H9 (cell line): ENCODE data around the gene LKAAEAR1. TPM values are rescaled to one million over a fixed set of nuclear protein-coding genes. Genes with fewer than 3 reads are reported as not detected.

Experiments used
- DNase-seq: peaks from one replicate; pipeline ENCODE4 v3.0.0-alpha.2; 2017
- H2AFZ ChIP-seq: one replicate; pipeline ENCODE4 v1.6.1; 2013; ENCODE audit warnings: mild to moderate bottlenecking, low read length, control low read depth, moderate library complexity
- H2AK5ac ChIP-seq: 2 replicates; pipeline ENCODE4 v1.6.1; 2013; ENCODE audit warnings: low read length, control low read depth, mixed read lengths; ENCODE audit not compliant: insufficient read length
- H2BK120ac ChIP-seq: one replicate; pipeline ENCODE4 v1.6.1; 2013; ENCODE audit warnings: low read depth, mild to moderate bottlenecking, low read length, control low read depth, inconsistent platforms; ENCODE audit not compliant: poor library complexity, severe bottlenecking
- H2BK12ac ChIP-seq: 2 replicates; pipeline ENCODE4 v1.6.1; 2013; ENCODE audit warnings: low read length, control low read depth, mixed read lengths, low read depth; ENCODE audit not compliant: insufficient read length
- H2BK15ac ChIP-seq: 2 replicates; pipeline ENCODE4 v1.6.1; 2013; ENCODE audit warnings: low read depth, low read length, control low read depth
- H2BK20ac ChIP-seq: one replicate; pipeline ENCODE4 v1.6.1; 2013; ENCODE audit warnings: low read depth, mild to moderate bottlenecking, low read length, control low read depth, inconsistent platforms; ENCODE audit not compliant: poor library complexity, severe bottlenecking
- H2BK5ac ChIP-seq: 2 replicates; pipeline ENCODE4 v1.6.1; 2013; ENCODE audit warnings: low read length, control low read depth, mixed read lengths; ENCODE audit not compliant: insufficient read length
- H3K14ac ChIP-seq: 2 replicates; pipeline ENCODE4 v1.6.1; 2013; ENCODE audit warnings: low read length, control low read depth; ENCODE audit not compliant: insufficient read depth
- H3K18ac ChIP-seq: 2 replicates; pipeline ENCODE4 v1.6.1; 2013; ENCODE audit warnings: low read depth, mild to moderate bottlenecking, mixed read lengths, low read length, control low read depth; ENCODE audit not compliant: insufficient read length
- H3K23ac ChIP-seq: 2 replicates; pipeline ENCODE4 v1.6.1; 2013; ENCODE audit warnings: low read length, control low read depth, mixed read lengths, low read depth; ENCODE audit not compliant: insufficient read length
- H3K23me2 ChIP-seq: 2 replicates; pipeline ENCODE4 v1.6.1; 2013; ENCODE audit warnings: low read depth, mild to moderate bottlenecking, mixed read lengths, low read length, control low read depth; ENCODE audit not compliant: insufficient read length, poor library complexity, severe bottlenecking
- H3K27ac ChIP-seq: 2 replicates; pipeline ENCODE4 v1.5.1; 2013; ENCODE audit warnings: low read length, control low read depth, mixed read lengths, low read depth; ENCODE audit not compliant: insufficient read length
- H3K27me3 ChIP-seq: 2 replicates; pipeline ENCODE4 v1.6.1; 2013; ENCODE audit warnings: low read length, control low read depth, inconsistent platforms; ENCODE audit not compliant: insufficient read depth
- H3K4ac ChIP-seq: 2 replicates; pipeline ENCODE4 v1.6.1; 2013; ENCODE audit warnings: low read depth, mild to moderate bottlenecking, control low read depth, inconsistent platforms, low read length, moderate library complexity
- H3K4me1 ChIP-seq: 2 replicates; pipeline ENCODE4 v1.6.1; 2013; ENCODE audit warnings: low read length, control low read depth, inconsistent platforms; ENCODE audit not compliant: insufficient read depth
- H3K4me2 ChIP-seq: 2 replicates; pipeline ENCODE4 v1.6.1; 2013; ENCODE audit warnings: low read length, control low read depth, mixed read lengths; ENCODE audit not compliant: insufficient read length, insufficient read depth
- H3K56ac ChIP-seq: 2 replicates; pipeline ENCODE4 v1.6.1; 2013; ENCODE audit warnings: low read depth, mild to moderate bottlenecking, mixed read lengths, low read length, control low read depth; ENCODE audit not compliant: insufficient read length
- H3K79me1 ChIP-seq: 2 replicates; pipeline ENCODE4 v1.6.1; 2013; ENCODE audit warnings: low read depth, mild to moderate bottlenecking, moderate library complexity, low read length, control low read depth, inconsistent platforms; ENCODE audit not compliant: insufficient read depth, poor library complexity, severe bottlenecking
- H3K79me2 ChIP-seq: 2 replicates; pipeline ENCODE4 v1.6.1; 2013; ENCODE audit warnings: low read length, control low read depth, inconsistent platforms; ENCODE audit not compliant: insufficient read depth
- H3K9ac ChIP-seq: 2 replicates; pipeline ENCODE4 v1.6.1; 2013; ENCODE audit warnings: low read length, control low read depth, mixed read lengths; ENCODE audit not compliant: insufficient read length; ENCODE audit errors: extremely low read depth
- H3K9me3 ChIP-seq: one replicate; pipeline ENCODE4 v1.6.1; 2013; ENCODE audit warnings: low read depth, low read length, inconsistent platforms; ENCODE audit not compliant: control insufficient read depth
- H3T11ph ChIP-seq: one replicate; pipeline ENCODE4 v1.6.1; 2013; ENCODE audit warnings: mild to moderate bottlenecking, low read length, control low read depth, inconsistent platforms
- H4K20me1 ChIP-seq: one replicate; pipeline ENCODE4 v1.6.1; 2013; ENCODE audit not compliant: control insufficient read depth, insufficient read length, insufficient read depth
- H4K5ac ChIP-seq: 2 replicates; pipeline ENCODE4 v1.6.1; 2013; ENCODE audit warnings: low read depth, mild to moderate bottlenecking, mixed read lengths, low read length, control low read depth; ENCODE audit not compliant: insufficient read length
- H4K8ac ChIP-seq: replicated peaks from 2 replicates; pipeline ENCODE4 v1.6.1; 2013; ENCODE audit warnings: low read length, control low read depth, mixed read lengths, low read depth; ENCODE audit not compliant: insufficient read length
- H4K91ac ChIP-seq: 2 replicates; pipeline ENCODE4 v1.6.1; 2013; ENCODE audit warnings: low read depth, mild to moderate bottlenecking, moderate library complexity, mixed read lengths, low read length, control low read depth; ENCODE audit not compliant: insufficient read length
- H3K27ac Mint-ChIP-seq, 3 experiments: 2 replicates in 2 of 3; 3 replicates in 1 of 3; pipeline ENCODE4 v1.8.0; 2020 to 2021; ENCODE audit warnings: mixed read lengths in 3 of 3, mild to moderate bottlenecking in 1 of 3, moderate library complexity in 1 of 3
- H3K27me3 Mint-ChIP-seq: 2 replicates; pipeline ENCODE4 v1.8.0; 2021; ENCODE audit warnings: low read depth, mild to moderate bottlenecking, moderate library complexity, mixed read lengths
- H3K36me3 Mint-ChIP-seq, 3 experiments: 2 replicates in 2 of 3; 3 replicates in 1 of 3; pipeline ENCODE4 v1.8.0; 2020 to 2021; ENCODE audit warnings: low read depth in 3 of 3, mixed read lengths in 3 of 3; ENCODE audit not compliant: insufficient read depth in 1 of 3
- H3K4me1 Mint-ChIP-seq, 2 experiments: 2 replicates each; pipeline ENCODE4 v1.8.0; 2020; ENCODE audit warnings: mixed read lengths in 2 of 2
- H3K4me3 Mint-ChIP-seq, 2 experiments: 2 replicates in 1 of 2; 3 replicates in 1 of 2; pipeline ENCODE4 v1.8.0; 2020 to 2021; ENCODE audit warnings: mild to moderate bottlenecking in 2 of 2, mixed read lengths in 2 of 2, moderate library complexity in 1 of 2
- H3K9me3 Mint-ChIP-seq, 2 experiments: 2 replicates in 1 of 2; 3 replicates in 1 of 2; pipeline ENCODE4 v1.8.0; 2020; ENCODE audit warnings: mild to moderate bottlenecking in 2 of 2, mixed read lengths in 2 of 2, moderate library complexity in 1 of 2
- WGBS: extraction: QIAGEN DNeasy Blood & Tissue Kit; methylation state at CpG from one replicate; pipeline ENCODE4 v1.1.7; 2013; ENCODE audit warnings: missing lambda C conversion rate, low lambda C conversion rate, mixed read lengths; ENCODE audit not compliant: insufficient read length; ENCODE audit errors: extremely low coverage; 5-methylcytosine and 5-hydroxymethylcytosine counted together
- total RNA-seq: library from RNA; stranded (reverse); gene quantifications from 2 replicates; pipeline ENCODE4 v1.2.1, GENCODE V29; 2021
- TF ChIP-seq, protein P1 (sequence below): fragments of 200-600 bp; sonication (generic); conservative IDR thresholded peaks from 3 replicates; pipeline ENCODE4 v1.8.0; 2021; ENCODE audit warnings: antibody characterized with exemption, mild to moderate bottlenecking

Gene LKAAEAR1
- total RNA-seq, 1 experiment from 2014 or later: 0.39 TPM

DNA sequence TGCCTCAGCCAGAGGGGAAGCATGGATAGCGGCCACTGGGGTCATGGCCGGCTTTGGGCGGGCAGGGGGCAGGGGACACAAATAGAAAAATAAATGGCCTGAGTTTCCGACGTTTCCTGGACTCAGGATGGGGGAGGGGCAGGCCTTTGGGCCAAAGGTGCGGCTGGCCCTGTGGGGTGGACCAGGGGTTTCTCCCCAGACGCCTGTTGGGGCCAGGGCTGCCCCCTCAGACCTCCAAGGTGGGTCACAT lies 27.6 kb downstream of the LKAAEAR1 start:
- Histone ChIP-seq H2BK20ac (no peak overlapping the region), H3K23ac (no peak overlapping the region), H3K27me3 (no peaks in the 10 kb centered on the region), H4K5ac (no peak overlapping the region), H2AK5ac (no peak overlapping the region), H2BK12ac (no peak overlapping the region), H3K18ac (no peak overlapping the region), H4K91ac (no peak overlapping the region), H2BK15ac (no peak overlapping the region), H3K4ac (no peak overlapping the region), H3K27ac (no peak overlapping the region), H4K8ac (no peak overlapping the region), H2AFZ (no peak overlapping the region), H3K4me1 (no peaks in the 10 kb centered on the region), H3K23me2 (no peaks in the 10 kb centered on the region), H3K9ac (no peak overlapping the region), H4K20me1 (no peaks in the 10 kb centered on the region), H2BK120ac (no peak overlapping the region), H3K4me2 (no peak overlapping the region), H3K14ac (no peak overlapping the region), H3K79me2 (no peaks in the 10 kb centered on the region), H3K56ac (no peak overlapping the region), H3K79me1 (no peaks in the 10 kb centered on the region), H2BK5ac (no peak overlapping the region), H3T11ph (no peak overlapping the region), H3K9me3 (no peaks in the 10 kb centered on the region)
- TF ChIP-seq, protein P1, sequence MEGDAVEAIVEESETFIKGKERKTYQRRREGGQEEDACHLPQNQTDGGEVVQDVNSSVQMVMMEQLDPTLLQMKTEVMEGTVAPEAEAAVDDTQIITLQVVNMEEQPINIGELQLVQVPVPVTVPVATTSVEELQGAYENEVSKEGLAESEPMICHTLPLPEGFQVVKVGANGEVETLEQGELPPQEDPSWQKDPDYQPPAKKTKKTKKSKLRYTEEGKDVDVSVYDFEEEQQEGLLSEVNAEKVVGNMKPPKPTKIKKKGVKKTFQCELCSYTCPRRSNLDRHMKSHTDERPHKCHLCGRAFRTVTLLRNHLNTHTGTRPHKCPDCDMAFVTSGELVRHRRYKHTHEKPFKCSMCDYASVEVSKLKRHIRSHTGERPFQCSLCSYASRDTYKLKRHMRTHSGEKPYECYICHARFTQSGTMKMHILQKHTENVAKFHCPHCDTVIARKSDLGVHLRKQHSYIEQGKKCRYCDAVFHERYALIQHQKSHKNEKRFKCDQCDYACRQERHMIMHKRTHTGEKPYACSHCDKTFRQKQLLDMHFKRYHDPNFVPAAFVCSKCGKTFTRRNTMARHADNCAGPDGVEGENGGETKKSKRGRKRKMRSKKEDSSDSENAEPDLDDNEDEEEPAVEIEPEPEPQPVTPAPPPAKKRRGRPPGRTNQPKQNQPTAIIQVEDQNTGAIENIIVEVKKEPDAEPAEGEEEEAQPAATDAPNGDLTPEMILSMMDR: no peak
- H3K9me3 Mint-ChIP-seq: no peaks in the 10 kb centered on the region; a peak in 1 of 5 replicates
- no peaks in the 10 kb centered on the region; a peak in 1 of 7 replicates for H3K36me3 Mint-ChIP-seq
- no CpG with 5 or more reads among the region's 7 CpGs for WGBS
- peaks cover 21 to 30% of the 10 kb centered on the region in 2 experiments for H3K4me1 Mint-ChIP-seq
- peaks cover 20% of the 10 kb centered on the region for H3K27me3 Mint-ChIP-seq
- no peak for DNase-seq
- H3K27ac Mint-ChIP-seq: no peak overlapping the region
- no peak overlapping the region for H3K4me3 Mint-ChIP-seq
